Activated T-helper 1 cell treated with anti-CD3 and anti-CD28 coated beads, Interleukin-12 subunit alpha, Interleukin-12 subunit beta, Interleukin-2, Interleukin-4 antibody, amounts not matched to agents 30 ng/mL and 10 ng/mL and 1 ng/mL, durations not matched to agents 14 hours and 24 hours and 36 hours (primary cell): ENCODE results near the gene RNASEH2A. TPM values are rescaled to one million over a fixed set of nuclear protein-coding genes. Genes with fewer than 3 reads are reported as not detected.
"Not testable (repeated sequence)": the region's sequence is repeated elsewhere in the genome, so short reads cannot be mapped to it uniquely, and the experiment has no call there.

Experiments
- DNase-seq: peaks from one replicate; pipeline ENCODE4 v3.0.0; 2021; ENCODE audit warnings: low spot score
- H3K27ac Mint-ChIP-seq: one replicate; pipeline ENCODE4 v1.8.0; 2021; ENCODE audit warnings: mild to moderate bottlenecking, mixed read lengths
- H3K27me3 Mint-ChIP-seq: one replicate; pipeline ENCODE4 v1.8.0; 2022; ENCODE audit warnings: mild to moderate bottlenecking, moderate library complexity, mixed read lengths; ENCODE audit not compliant: insufficient read depth
- H3K36me3 Mint-ChIP-seq: one replicate; pipeline ENCODE4 v1.8.0; 2021; ENCODE audit warnings: low read depth, mixed read lengths
- H3K4me1 Mint-ChIP-seq: one replicate; pipeline ENCODE4 v1.8.0; 2021; ENCODE audit warnings: low read depth, mixed read lengths
- H3K4me3 Mint-ChIP-seq: one replicate; pipeline ENCODE4 v1.8.0; 2021; ENCODE audit warnings: mild to moderate bottlenecking, moderate library complexity, mixed read lengths
- H3K9me3 Mint-ChIP-seq: one replicate; pipeline ENCODE4 v1.8.0; 2021; ENCODE audit warnings: mixed read lengths
- intact Hi-C: fragments of 100-400 bp; cut with micrococcal nuclease; formaldehyde crosslinking; loops from one replicate; pipeline ENCODE4 v1.15.1; 2024
- total RNA-seq: library from RNA; stranded (reverse); gene quantifications from 2 replicates; pipeline ENCODE4 v1.2.3, GENCODE V29; 2022

The RNASEH2A gene
- total RNA-seq, 1 donor from 2014 or later, result 36.1 TPM

DNA sequence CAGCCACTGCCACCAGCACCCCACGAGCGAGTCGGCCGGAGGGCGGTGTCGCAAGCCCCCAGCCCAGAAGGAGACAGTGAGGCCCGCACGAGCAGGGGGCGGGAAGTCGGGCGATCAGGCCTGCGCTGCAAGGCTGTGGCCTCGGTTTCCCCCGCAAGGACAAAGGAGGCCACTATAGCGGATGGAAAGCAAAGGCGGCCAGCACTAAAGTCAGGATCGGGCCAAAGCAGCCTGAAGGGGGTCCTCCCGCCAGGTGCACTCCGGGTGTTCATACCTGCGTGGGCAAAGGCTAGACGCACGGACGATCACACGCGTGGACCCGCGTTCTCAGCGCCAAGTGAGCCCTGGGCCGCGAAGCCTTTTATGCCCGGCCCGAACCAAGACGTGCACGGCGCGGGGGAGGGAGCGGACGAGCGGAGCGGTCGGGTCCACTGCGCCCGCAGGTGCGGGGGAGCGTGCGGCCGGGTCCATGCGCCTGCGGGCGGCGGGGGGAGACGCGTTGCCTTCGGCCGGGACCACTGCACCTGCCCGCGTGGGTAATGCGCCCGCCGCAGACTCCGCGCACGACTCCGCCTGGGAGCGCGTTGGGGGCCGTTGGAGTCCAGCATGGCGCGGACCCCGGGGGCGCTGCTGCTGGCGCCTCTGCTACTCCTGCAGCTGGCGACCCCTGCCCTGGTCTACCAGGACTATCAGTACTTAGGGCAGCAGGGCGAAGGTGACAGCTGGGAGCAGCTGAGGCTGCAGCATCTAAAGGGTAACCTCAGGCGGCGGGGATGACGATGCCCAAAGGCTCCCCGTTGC lies 4.7 kb upstream of the RNASEH2A start, which contains the start of the genes PRDX2 and THSD8:
Gene PRDX2 (minus strand): TSS at position 335 of the 801 bp plus-strand sequence. CDS start 539 bp downstream, outside the sequence.
Gene THSD8 (plus strand): TSS at position 604 of the 801 bp plus-strand sequence. CDS start 3 bp downstream, at position 607.
- Mint-ChIP-seq H3K27ac (peak within 1 kb of the TSS; percentile 80), H3K9me3 (no peaks in the 10 kb centered on the region), H3K36me3 (peaks cover 15% of the 10 kb centered on the region), H3K4me1 (peaks cover 29% of the 10 kb centered on the region), H3K4me3 (peak within 1 kb of the TSS; percentile 87), H3K27me3 (no peaks in the 10 kb centered on the region)
- peak; percentile 74 for DNase-seq
- intact Hi-C loops, result no loop called here

DNA sequence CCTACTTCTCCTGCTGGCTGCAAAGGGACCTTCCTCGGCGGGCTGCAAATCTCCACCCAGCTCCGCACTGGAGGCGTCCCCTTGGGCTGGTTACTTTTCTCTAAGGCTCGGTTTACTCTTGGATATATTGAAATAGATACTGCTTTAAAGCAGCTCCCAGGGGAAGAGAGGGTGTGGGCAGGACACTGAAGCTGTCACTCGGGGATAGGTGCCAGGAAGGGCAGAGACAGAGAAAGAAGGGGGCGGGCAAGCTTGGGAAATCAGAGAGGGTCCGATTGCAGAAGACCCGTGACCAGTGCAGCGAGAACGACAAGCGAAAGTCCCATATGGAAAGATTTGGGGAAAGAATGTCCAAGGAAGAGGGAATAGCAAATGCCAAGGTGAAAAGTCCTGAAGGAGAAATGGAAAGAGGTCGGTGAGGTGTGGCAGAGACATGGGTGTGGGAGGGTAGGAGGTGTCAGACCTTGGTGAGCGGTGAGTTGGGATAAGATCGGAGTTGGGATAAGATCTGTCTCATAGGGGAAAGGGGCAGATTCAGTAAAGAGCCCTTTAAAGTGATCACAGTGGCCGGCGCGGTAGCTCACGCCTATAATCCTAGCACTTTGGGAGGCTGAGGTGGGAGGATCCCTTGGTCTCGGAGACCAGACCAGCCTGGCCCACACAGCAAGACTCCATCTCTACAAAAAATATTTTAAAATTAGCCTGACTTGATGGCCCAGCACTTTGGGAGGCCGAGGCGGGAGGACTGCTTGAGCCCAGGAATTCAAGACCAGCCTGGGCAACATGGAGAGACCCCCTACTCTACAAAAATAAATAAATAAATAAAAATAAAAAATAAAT lies 3.9 kb upstream of the RNASEH2A start:
- peaks cover 15% of the 10 kb centered on the region for H3K36me3 Mint-ChIP-seq
- H3K9me3 Mint-ChIP-seq, result no peaks in the 10 kb centered on the region
- H3K4me1 Mint-ChIP-seq, result peaks cover 27% of the 10 kb centered on the region
- intact Hi-C loops, result no loop called here
- DNase-seq, result no peak
- H3K4me3 Mint-ChIP-seq, result peak overlapping the region; percentile 87
- H3K27ac Mint-ChIP-seq, result peak overlapping the region; percentile 68
- no peaks in the 10 kb centered on the region for H3K27me3 Mint-ChIP-seq

GRCh38 chr19:12804051-12804450 lies 2.3 kb upstream of the RNASEH2A start:
- Mint-ChIP-seq H3K4me3 (no peak overlapping the region), H3K36me3 (peaks cover 18% of the 10 kb centered on the region), H3K9me3 (no peaks in the 10 kb centered on the region), H3K27me3 (no peaks in the 10 kb centered on the region), H3K27ac (no peak overlapping the region), H3K4me1 (peaks cover 27% of the 10 kb centered on the region)
- intact Hi-C loops, result no loop called here
- DNase-seq, result no peak

DNA sequence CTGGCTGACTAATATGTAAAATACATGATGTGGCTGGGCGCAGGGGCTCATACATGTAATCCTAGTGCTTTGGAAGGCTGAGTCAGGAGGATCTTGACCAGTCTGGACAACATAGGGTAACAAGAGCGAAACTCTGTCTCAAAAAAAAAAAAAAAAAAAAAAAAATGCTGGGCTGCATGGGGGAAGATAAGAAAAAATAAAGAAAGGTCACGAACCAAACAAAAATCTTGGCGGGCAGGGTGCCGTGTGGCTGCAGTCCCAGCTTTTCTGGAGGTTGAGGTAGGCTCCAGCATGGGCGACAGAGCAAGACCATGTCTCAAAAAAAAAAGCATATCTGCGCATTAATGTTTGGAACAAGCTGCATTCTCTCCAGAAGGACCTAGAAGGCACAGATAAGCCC lies 8.7 kb downstream of the RNASEH2A start:
- Mint-ChIP-seq H3K36me3 (peaks cover 10% of the 10 kb centered on the region), H3K4me1 (no peaks in the 10 kb centered on the region), H3K27ac (no peak overlapping the region), H3K9me3 (no peaks in the 10 kb centered on the region), H3K4me3 (no peak overlapping the region), H3K27me3 (no peaks in the 10 kb centered on the region)
- intact Hi-C loops, result no loop called here
- DNase-seq, result no peak

DNA sequence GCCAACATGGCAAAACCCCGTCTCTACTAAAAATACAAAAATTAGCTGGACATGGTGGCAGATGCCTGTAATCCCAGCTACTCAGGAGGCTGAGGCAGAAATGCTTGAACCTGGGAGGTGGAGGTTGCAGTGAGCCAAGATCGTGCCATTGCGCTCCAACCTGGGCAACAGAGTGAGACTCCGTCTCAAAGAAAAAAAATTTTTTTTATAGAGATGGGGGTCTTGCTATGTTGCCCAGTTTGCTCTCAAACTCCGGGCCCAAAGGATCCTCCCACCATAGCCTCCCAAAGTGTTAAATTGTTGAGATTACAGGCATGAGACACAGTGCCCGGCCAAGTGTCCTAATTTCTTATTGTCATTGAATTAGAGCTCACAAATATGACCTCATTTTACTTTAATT lies 10.8 kb downstream of the RNASEH2A start:
- H3K27me3 Mint-ChIP-seq, H3K4me1 Mint-ChIP-seq, H3K36me3 Mint-ChIP-seq, H3K4me3 Mint-ChIP-seq, H3K9me3 Mint-ChIP-seq, H3K27ac Mint-ChIP-seq, DNase-seq, intact Hi-C loops: not testable (repeated sequence)

DNA sequence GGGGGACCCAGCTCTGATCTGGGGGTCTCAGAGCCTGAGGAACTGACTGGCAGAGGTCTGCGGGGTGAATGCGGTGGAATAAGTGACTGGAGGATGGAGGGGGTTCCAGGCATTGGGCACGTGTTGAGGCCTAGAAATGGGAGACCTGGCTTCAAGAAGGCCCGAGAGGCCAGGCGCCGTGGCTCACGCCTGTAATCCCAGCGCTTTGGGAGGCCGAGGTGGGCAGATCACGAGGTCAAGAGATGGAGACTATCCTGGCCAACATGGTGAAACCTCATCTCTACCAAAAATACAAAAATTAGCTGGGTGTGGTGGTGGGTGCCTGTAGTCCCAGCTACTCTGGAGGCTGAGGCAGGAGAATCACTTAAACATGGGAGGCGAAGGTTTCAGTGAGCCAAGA lies 11.4 kb downstream of the RNASEH2A start:
- DNase-seq, H3K4me3 Mint-ChIP-seq, H3K27ac Mint-ChIP-seq, H3K9me3 Mint-ChIP-seq, H3K36me3 Mint-ChIP-seq, H3K27me3 Mint-ChIP-seq, H3K4me1 Mint-ChIP-seq, intact Hi-C loops: not testable (repeated sequence)

GRCh38 chr19:12821761-12822160 lies 15.4 kb downstream of the RNASEH2A start:
- H3K9me3 Mint-ChIP-seq, result no peaks in the 10 kb centered on the region
- peaks cover 11% of the 10 kb centered on the region for H3K4me1 Mint-ChIP-seq
- H3K36me3 Mint-ChIP-seq, result no peaks in the 10 kb centered on the region
- H3K27me3 Mint-ChIP-seq, result peaks cover 11% of the 10 kb centered on the region
- intact Hi-C loops, result no loop called here
- H3K27ac Mint-ChIP-seq, result no peak overlapping the region
- H3K4me3 Mint-ChIP-seq, result no peak overlapping the region
- no peak for DNase-seq

DNA sequence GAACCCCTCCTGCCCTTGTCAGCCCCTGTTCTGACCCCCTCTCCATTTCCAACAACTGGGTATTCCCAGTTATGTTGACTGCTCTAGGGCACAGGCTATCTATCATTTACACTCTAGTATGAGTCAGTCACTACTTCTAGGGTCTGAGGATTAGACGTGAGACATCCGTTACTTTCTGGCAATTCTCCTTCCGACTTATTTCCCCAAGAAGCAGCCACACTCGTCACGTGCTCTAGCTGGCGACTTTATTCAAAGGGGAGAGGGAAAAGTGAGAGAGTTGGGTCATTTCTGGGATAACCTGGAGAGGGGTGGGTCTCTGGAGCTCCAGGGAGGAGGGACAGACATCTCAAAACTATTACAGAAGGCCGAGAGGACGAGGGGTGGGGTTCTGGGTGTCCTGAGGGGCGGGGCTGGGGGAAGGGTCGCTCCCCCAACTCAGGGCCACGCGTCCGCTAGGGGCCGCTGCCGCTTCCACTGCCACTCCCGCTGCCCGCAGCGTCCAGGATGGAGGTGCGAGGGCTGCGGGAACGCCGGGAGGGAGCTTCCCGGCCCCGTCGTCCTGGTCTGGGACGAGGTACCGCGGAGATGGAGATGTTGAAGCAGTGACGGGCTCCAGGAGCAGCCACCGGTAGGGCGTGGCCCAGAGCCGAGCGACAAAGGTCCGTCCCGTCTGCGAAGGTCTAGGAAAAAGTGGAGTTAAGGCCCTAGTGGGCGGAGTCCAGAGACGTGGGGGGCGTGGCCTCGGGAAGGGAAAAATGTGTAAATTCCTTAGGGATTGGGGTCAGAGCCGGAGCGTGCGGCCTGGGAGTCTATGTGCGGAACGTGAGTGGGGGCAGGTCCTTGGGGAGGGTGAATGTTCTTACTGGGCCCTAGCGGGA lies 19.1 kb downstream of the RNASEH2A start:
- H3K4me1 Mint-ChIP-seq, result peaks cover 11% of the 10 kb centered on the region
- H3K4me3 Mint-ChIP-seq, result peak overlapping the region; percentile 31
- H3K27ac Mint-ChIP-seq, result no peak overlapping the region
- no peaks in the 10 kb centered on the region for H3K9me3 Mint-ChIP-seq
- intact Hi-C loops, result no loop called here
- DNase-seq, result no peak
- H3K27me3 Mint-ChIP-seq, result peaks cover 26% of the 10 kb centered on the region
- no peaks in the 10 kb centered on the region for H3K36me3 Mint-ChIP-seq

DNA sequence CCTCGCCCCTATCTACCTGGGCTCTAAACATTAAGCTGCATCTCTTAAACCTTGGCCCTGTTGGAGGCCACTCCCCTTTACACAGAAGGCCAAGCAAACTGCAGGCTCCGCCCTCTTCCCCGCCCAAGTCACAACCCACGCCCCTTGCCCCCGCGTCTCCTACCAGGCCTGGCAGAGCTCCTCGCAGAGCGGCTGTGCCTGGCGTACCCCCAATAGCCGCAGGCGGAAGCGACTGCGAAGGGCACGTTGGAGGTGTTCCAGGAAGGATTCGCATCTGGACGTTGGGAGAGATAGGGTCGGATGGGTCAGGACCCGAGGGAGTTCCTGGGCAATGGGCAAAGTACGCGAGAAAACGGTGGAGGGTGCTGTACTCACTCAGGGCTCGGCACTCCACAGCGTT lies 22.1 kb downstream of the RNASEH2A start:
- DNase-seq, result no peak
- intact Hi-C loops, result no loop called here
- H3K4me1 Mint-ChIP-seq, result peaks cover 16% of the 10 kb centered on the region
- H3K27ac Mint-ChIP-seq, result no peak overlapping the region
- H3K27me3 Mint-ChIP-seq, result peaks cover 44% of the 10 kb centered on the region
- no peak overlapping the region for H3K4me3 Mint-ChIP-seq
- no peaks in the 10 kb centered on the region for H3K9me3 Mint-ChIP-seq
- H3K36me3 Mint-ChIP-seq, result no peaks in the 10 kb centered on the region

DNA sequence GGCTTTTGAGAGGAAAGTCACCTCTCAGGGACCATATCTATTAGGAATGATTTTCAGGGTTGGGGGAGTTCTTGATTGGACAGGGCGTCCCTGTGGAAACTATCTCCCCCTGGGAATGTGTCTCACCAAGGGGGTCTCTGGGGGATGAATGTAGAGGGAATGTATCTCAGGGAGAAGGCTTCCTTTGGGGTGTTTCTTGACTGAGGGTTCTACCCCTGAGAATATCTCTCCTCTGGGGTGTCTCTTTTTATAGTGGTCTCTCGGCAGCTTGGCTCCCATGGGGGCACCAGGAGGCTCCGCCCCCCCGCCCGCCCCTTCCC lies 27.0 kb downstream of the RNASEH2A start:
- H3K27ac Mint-ChIP-seq, result peak overlapping the region; percentile 11
- no peak for DNase-seq
- peak overlapping the region; percentile 45 for H3K4me3 Mint-ChIP-seq
- no peaks in the 10 kb centered on the region for H3K9me3 Mint-ChIP-seq
- no peaks in the 10 kb centered on the region for H3K36me3 Mint-ChIP-seq
- intact Hi-C loops, result no loop called here
- H3K27me3 Mint-ChIP-seq, result peaks cover 63% of the 10 kb centered on the region
- peaks cover 11% of the 10 kb centered on the region for H3K4me1 Mint-ChIP-seq

- DNase-seq, result no peak
- H3K4me3 Mint-ChIP-seq, result no peak overlapping the region
- H3K4me1 Mint-ChIP-seq, result peaks cover 12% of the 10 kb centered on the region
- no peaks in the 10 kb centered on the region for H3K9me3 Mint-ChIP-seq
- H3K36me3 Mint-ChIP-seq, result no peaks in the 10 kb centered on the region
- H3K27me3 Mint-ChIP-seq, result peaks cover 63% of the 10 kb centered on the region
- intact Hi-C loops, result no loop called here
- no peak overlapping the region for H3K27ac Mint-ChIP-seq
Observed at GRCh38 chr19:12833738-12834565, 27.6 kb downstream of the RNASEH2A start.

DNA sequence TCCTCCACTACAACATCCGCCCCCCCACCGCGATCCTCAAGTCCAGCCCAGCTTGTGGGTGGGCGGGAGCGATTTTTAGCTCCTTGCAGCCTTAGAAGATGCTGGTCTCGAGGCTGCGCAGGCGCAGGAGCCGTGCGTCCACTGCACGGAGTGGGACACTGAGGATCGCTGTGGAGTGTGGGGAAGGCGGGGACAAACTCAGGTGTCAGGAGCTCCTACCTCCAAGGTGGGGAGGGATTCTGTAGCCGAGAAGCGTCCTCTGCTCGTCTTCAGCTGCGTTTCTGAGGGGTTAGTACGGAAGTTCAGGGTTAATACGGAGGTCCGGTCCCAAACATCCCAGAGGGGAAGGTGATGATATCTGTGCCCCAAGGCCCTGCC lies 28.2 kb downstream of the RNASEH2A start, which contains the start of gene RTBDN:
Gene RTBDN (minus strand): TSS at position 14 of the 378 bp plus-strand sequence. CDS start 4,600 bp downstream, outside the sequence.
- Mint-ChIP-seq H3K9me3 (no peaks in the 10 kb centered on the region), H3K27me3 (peaks cover 68% of the 10 kb centered on the region), H3K36me3 (peaks cover 5% of the 10 kb centered on the region), H3K4me3 (peak within 1 kb of the TSS; percentile 45), H3K4me1 (peaks cover 18% of the 10 kb centered on the region), H3K27ac (no peak within 1 kb of the TSS)
- DNase-seq, result no peak
- intact Hi-C loops, result no loop called here
